IPS-18c (cell line): ENCODE results near the gene CNOT6.
"Not testable (repeated sequence)": the region's sequence is repeated elsewhere in the genome, so short reads cannot be mapped to it uniquely, and the experiment has no call there.

Experiments
- H3K4me3 ChIP-seq: 2 replicates; pipeline ENCODE4 v1.7.0; 2013; ENCODE audit warnings: low read depth, mild to moderate bottlenecking, low read length, moderate library complexity; ENCODE audit not compliant: insufficient read depth
- H3K9me3 ChIP-seq: one replicate; pipeline ENCODE4 v1.6.1; 2013; ENCODE audit warnings: mild to moderate bottlenecking, low read length, moderate library complexity; ENCODE audit not compliant: control insufficient read depth, insufficient read depth

Gene CNOT6

GRCh38 chr5:180468732-180469585, 25.2 kb upstream of the CNOT6 start:
- Histone ChIP-seq H3K4me3 (no peak overlapping the region), H3K9me3 (no peaks in the 10 kb centered on the region)

DNA sequence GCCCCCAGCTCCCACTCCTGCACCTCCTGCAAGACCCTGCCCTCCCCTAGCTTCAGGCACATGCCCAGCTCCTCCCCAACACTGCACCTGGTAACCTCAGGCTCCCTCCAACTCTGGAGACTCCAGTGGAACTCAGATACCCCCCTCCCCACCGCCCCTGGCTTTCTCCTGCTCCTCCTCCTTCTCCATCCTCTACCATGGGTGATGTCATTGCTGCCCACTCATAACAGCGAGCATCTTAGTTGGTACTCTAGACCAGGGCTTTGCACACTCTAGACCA, 24.7 kb upstream of the CNOT6 start:
- Histone ChIP-seq H3K4me3 (no peak overlapping the region), H3K9me3 (no peaks in the 10 kb centered on the region)

- H3K4me3 ChIP-seq: no peak overlapping the region
- no peaks in the 10 kb centered on the region for H3K9me3 ChIP-seq
Measured at GRCh38 chr5:180469866-180470265, 24.3 kb upstream of the CNOT6 start.

GRCh38 chr5:180470361-180470760, 23.8 kb upstream of the CNOT6 start:
- Histone ChIP-seq H3K4me3 (no peak overlapping the region), H3K9me3 (no peaks in the 10 kb centered on the region)

DNA sequence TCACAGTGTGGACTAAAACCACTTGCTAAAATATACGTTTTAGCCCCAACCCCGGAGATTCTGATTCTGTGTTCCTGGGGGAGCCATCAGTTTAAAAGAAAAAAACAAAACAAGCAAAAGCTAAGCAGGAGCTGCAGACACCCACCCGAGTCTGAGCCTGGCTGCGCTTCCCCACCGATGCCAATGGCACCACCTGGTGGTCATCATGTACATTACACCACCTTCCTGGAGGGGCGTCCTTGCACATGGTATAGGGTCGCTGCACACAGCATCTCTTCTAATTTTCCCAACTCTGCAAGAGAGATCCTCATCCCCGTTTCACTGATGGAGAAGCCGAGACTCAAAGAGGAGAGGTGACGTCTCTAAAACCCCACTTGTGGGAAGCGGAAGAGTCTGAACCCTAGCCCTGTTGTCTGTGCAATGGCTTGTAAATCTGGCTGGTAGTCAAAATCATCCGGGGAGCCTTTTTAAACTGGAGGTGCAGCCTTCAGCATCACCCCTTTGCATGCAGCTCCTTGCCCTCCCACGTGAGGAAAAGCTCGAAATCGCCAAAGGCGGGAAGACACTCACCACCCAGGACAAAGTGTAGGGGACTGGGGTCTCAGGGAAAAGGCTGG, 23.1 kb upstream of the CNOT6 start:
- Histone ChIP-seq H3K9me3 (no peaks in the 10 kb centered on the region), H3K4me3 (no peak overlapping the region)

DNA sequence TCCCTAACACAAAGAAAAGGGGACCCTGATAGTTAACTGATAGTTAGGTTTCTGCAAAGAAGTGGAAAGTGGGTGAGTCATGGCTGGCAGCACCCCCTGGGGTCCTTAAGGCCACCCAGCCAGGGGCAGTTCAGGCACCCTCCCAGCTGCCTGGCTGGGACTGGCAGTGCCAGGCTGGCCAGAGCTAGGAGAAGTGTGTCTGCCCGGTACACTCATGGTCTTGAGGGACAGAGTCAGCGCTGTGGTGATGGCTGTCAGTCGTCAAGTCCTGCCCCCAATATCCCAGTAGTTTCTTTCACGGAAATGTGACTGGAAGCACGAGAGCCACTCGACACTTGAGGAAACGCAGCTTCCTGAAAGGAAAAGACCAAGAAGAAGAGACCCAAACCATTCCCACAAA, 22.3 kb upstream of the CNOT6 start:
- Histone ChIP-seq H3K9me3 (no peaks in the 10 kb centered on the region), H3K4me3 (no peak overlapping the region)

DNA sequence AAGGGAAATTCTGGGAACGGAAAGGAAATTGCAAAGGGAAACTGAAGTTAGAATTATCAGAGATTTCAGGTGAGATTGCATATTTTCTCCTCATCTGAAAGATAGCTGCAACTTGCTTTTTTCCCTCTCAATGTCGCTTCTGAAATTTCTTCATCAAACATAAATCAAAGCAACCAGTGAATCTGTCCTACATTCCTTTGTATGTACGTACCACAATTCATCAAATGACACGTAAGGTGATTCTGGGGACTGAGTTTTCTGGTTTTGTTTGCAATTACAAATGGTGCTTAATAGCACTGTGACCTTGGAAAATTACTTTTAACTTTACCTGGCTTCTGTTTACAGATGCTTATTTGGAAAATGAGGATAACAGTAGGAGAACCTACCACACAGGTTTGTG, 21.9 kb upstream of the CNOT6 start:
- Histone ChIP-seq H3K9me3 (no peaks in the 10 kb centered on the region), H3K4me3 (no peak overlapping the region)

DNA sequence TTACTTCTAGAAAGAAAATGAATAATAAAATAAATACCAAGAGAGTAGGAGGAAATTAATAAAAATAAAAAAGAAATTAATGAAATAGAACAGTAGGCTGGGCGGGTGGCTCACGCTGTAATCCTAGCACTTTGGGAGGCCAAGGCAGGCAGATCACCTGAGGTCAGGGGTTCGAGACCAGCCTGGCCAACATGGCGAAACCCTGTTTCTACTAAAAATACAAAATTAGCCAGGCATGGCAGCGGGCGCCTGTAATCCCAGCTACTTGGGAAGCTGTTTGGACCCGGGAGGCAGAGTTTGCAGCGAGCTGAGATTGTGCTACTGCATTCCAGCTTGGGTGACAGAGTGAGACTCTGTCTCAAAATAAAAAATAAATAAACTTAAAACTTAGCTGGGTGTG, 20.8 kb upstream of the CNOT6 start:
- H3K4me3 ChIP-seq: not testable (repeated sequence)

DNA sequence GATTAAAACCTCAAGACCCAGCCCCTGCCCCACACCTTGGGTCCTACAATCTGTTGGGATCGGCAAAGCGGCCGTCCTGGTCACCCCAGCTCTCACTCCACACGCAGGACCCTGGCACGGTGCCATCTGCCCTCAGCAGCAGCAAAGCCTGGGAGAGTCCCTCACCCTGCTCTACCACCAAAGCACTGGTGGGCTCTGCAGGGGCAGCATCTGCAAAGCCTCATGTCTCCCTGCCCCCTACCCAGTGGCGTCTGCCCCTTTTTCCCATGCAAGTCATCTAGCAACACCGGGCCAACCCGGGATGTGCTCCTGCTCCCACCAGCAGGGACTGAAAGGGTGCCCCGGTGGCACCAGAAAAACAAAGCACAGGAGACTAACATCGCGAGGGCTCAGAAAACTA, 19.6 kb upstream of the CNOT6 start:
- no peak overlapping the region for H3K4me3 ChIP-seq
- no peaks in the 10 kb centered on the region for H3K9me3 ChIP-seq

More for the DNA sequence above, 20.8 kb upstream of the CNOT6 start:
- H3K9me3 ChIP-seq: not testable (repeated sequence)

DNA sequence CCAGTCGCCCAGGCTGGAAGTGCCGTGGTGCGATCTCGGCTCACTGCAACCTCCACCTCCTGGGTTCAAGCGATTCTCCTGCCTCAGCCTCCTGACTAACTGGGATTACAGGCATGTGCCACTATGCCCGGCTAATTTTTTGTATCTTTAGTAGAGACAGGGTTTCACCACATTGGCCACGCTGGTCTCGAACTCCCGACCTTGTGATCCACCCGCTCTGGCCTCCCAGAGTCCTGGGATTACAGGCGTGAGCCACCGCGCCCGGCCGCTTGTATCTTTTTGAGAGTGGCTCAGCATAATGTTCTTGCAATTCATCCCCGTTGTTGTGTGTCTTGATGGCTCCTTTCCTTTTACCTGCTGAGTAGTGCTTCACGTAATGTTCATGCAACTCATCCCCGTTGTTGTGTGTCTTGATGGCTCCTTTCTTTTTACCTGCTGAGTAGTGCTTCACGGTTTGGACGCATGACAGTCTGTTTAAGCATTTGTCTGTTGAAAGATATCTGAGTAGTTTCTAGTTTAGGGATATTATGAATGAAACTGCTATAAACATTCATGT, 18.1 kb upstream of the CNOT6 start:
- not testable (repeated sequence) for H3K4me3 ChIP-seq, H3K9me3 ChIP-seq

- Histone ChIP-seq H3K4me3 (no peak overlapping the region), H3K9me3 (peaks cover 3% of the 10 kb centered on the region)
Measured at GRCh38 chr5:180484813-180485212, 9.4 kb upstream of the CNOT6 start.

DNA sequence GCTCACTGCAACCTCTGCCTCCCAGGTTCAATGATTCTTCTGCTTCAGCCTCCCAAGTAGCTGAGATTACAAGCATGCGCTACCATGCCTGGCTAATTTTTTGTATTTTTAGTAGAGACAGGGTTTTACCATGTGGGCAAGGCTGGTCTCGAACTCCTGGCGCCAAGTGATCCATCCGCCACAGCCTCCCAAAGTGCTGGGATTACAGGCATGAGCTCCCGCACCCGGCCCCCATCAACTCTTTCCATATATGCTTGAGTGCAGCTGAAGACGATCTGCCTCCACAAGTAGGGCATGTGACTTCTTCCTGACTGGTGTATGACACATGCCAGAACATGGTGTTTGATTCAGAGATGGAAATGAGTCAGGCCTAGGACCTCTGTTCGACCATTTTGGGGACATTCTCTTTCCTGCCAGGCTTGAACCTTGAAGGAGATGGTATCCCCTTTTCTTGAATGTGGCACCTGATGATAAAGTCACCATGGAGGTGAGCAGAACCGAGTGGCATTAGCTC, 7.5 kb upstream of the CNOT6 start:
- H3K9me3 ChIP-seq: no peaks in the 10 kb centered on the region

DNA sequence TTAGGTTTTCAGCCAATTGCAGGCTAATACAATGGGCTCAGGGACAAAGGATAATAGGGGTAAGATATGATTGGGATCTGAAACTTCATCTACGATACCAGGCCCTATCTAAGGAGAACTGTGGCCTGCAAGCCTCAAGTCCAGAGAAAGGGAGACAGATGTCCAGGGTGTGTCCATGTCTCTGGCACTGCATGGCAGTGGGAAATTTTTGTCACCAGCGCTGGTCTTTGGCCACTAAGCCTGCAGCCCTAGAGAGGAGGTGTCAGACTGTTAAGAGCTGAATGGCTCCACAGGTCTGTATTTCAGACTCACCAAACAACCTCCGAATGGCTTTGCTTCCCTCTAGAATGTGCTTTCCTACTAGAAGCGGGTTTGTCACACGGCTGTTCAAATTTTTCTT, 6.6 kb upstream of the CNOT6 start:
- Histone ChIP-seq H3K9me3 (no peaks in the 10 kb centered on the region), H3K4me3 (no peak overlapping the region)

More for the DNA sequence above, 7.5 kb upstream of the CNOT6 start:
- H3K4me3 ChIP-seq: no peak overlapping the region

DNA sequence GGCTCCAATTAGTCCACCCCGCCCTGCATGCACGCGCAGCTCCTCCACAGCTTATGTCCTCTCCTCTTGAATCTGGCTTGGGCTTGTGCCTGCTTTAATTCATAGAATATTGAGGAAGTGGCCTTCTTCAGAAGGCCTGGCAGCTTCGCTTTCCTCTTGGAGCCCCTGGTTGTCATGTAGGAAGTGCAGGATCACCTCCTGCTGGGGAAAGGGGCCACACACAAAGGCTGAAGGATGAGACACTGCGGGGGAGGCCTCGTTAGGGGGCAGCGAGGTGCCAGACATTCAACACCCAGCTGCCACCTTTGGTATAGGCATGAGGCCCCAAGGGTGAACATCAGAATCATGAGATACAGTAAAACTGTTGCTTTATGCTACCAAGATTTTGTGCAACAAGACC, 2.7 kb upstream of the CNOT6 start:
- no peaks in the 10 kb centered on the region for H3K9me3 ChIP-seq
- H3K4me3 ChIP-seq: no peak overlapping the region

DNA sequence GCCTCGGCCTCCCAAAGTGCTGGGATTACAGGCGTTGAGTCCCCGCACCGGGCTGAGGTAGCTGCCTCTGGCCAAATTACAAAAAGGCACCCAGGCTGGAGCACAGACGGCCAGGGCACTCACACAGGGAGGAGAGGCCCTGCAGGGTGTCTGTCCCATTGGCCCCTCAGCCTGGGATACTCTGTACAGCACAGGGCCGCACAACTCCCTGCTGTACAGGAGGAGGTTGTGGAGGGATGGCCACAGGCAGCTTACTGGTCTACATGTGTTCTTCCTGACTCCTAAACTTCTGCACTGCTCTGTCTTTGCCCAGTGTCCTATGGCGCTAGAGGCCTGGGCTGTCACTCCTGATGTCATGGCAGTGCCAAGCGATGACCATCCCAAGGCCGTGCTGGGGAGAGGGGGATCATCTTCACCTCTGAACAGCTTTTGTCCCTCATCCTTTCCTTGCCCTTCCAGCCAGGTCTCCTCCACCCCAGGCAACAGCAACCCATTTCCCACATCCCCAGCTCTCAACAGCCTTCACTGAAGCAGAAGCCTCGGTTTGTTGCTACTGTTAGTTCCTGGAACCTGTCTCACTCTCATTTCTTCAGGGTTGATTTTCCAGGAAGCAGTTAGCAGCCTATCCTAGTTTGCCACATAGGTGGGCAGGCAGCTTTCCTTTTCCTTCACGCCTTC, 1.8 kb upstream of the CNOT6 start:
- no peaks in the 10 kb centered on the region for H3K9me3 ChIP-seq
- H3K4me3 ChIP-seq: no peak overlapping the region

DNA sequence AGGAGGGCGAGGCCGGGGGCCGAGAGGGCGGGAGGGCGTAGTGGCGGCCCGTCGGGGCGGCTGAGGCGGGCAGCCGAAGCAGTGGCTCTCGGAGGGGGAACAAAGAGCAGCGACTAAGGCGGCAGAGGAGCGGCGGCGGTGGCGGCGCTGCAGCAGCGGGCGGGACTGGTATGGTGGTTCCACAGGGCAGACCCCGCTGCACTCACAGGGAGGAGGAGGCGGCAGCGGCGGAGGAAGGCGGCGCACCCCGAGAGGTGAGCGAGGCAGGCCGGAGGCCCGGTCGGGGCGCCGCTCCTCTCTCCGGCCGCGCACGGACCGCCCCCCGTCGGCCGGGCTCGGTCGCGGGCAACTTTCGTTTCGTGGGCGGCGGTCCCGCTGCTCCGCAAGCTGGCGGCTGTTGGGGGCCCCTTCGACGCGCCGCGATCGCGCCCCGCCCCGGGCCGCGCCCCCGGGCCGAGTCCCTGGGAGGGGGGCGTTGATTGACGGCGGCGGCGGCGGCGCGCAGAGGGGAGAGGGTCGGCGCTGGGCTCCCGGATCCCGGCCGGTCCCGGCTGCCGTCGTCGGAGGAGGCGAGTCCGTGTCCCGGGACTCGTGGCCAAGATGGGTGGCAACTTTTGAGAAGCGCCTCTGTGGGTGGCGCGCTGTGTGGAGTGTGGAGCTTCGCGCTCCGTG, 467 bp downstream of the CNOT6 start:
- Histone ChIP-seq H3K4me3 (peak overlapping the region; percentile 89), H3K9me3 (no peaks in the 10 kb centered on the region)

GRCh38 chr5:180495292-180495691, 1.1 kb downstream of the CNOT6 start:
- peak overlapping the region; percentile 89 for H3K4me3 ChIP-seq

More at GRCh38 chr5:180495292-180495691, 1.1 kb downstream of the CNOT6 start:
- no peaks in the 10 kb centered on the region for H3K9me3 ChIP-seq
